IMR-90 (cell line): ENCODE results near the gene ZBTB44. TPM values are rescaled to one million over a fixed set of nuclear protein-coding genes. Genes with fewer than 3 reads are reported as not detected.

Experiments used
- ATAC-seq: fragments of 200-7000 bp; cut with Tn5 transposase; 2 replicates; pipeline ENCODE4 v1.9.1; 2020; ENCODE audit warnings: low read depth, mild to moderate bottlenecking, moderate library complexity
- BruUV-seq: library from RNA; stranded (reverse); fragments of 400-500 nt; replicated peaks from 2 replicates; lab custom pipeline; 2021; lab: Mats Ljungman, UMichigan
- CTCF ChIA-PET: fragments of 300-600 bp; formaldehyde crosslinking; extraction: SDS; loops from one replicate; lab custom pipeline; 2021; ENCODE audit warnings: antibody characterized with exemption; lab: Yijun Ruan, JAX
- POLR2A ChIA-PET: fragments of 300-600 bp; sonication (Branson Sonifier 250); formaldehyde crosslinking; loops from one replicate; lab custom pipeline; 2022; ENCODE audit warnings: antibody characterized with exemption; ENCODE audit not compliant: unreplicated experiment; lab: Charles Lee
- DNase-seq: peaks from one replicate; pipeline ENCODE4 v3.0.0; 2013
- H2AFZ ChIP-seq: replicated peaks from 2 replicates; pipeline ENCODE3; 2013; ENCODE audit warnings: low read length, mild to moderate bottlenecking; ENCODE audit not compliant: poor library complexity
- H2AK5ac ChIP-seq: 2 replicates; pipeline ENCODE4 v1.6.1; 2013; ENCODE audit warnings: low read depth, low read length, inconsistent platforms
- H2AK9ac ChIP-seq: replicated peaks from 2 replicates; pipeline ENCODE3; 2013; ENCODE audit warnings: mild to moderate bottlenecking, low read depth, low read length, moderate library complexity; ENCODE audit not compliant: poor library complexity
- H2BK120ac ChIP-seq: 2 replicates; pipeline ENCODE4 v1.6.1; 2013; ENCODE audit warnings: low read depth, low read length, inconsistent platforms
- H2BK15ac ChIP-seq: 3 replicates; pipeline ENCODE4 v1.6.1; 2013; ENCODE audit warnings: low read depth, low read length, inconsistent platforms
- H2BK20ac ChIP-seq: 2 replicates; pipeline ENCODE4 v1.6.1; 2013; ENCODE audit warnings: low read depth, mild to moderate bottlenecking, inconsistent platforms, low read length, moderate library complexity
- H2BK5ac ChIP-seq: 2 replicates; pipeline ENCODE4 v1.6.1; 2013; ENCODE audit warnings: mild to moderate bottlenecking, low read depth, low read length, inconsistent platforms; ENCODE audit not compliant: poor library complexity, severe bottlenecking
- H3K14ac ChIP-seq: replicated peaks from 2 replicates; pipeline ENCODE4 v1.6.1; 2013; ENCODE audit warnings: low read depth, low read length, inconsistent platforms
- H3K18ac ChIP-seq: 2 replicates; pipeline ENCODE4 v1.6.1; 2013; ENCODE audit warnings: low read depth, low read length, control low read depth
- H3K23ac ChIP-seq: 2 replicates; pipeline ENCODE4 v1.6.1; 2013; ENCODE audit warnings: low read depth, low read length, inconsistent platforms
- H3K27ac ChIP-seq: 2 replicates; pipeline ENCODE4 v1.5.1; 2013; ENCODE audit warnings: mild to moderate bottlenecking, control low read depth, low read length; ENCODE audit not compliant: insufficient read depth
- H3K27me3 ChIP-seq: 2 replicates; pipeline ENCODE4 v1.6.1; 2013; ENCODE audit warnings: low read length; ENCODE audit not compliant: control insufficient read depth, insufficient read depth
- H3K36me3 ChIP-seq: 2 replicates; pipeline ENCODE4 v1.6.1; 2013; ENCODE audit warnings: low read length, mixed read lengths; ENCODE audit not compliant: control insufficient read depth, insufficient read depth
- H3K4ac ChIP-seq: 2 replicates; pipeline ENCODE4 v1.6.1; 2013; ENCODE audit warnings: low read depth, low read length, inconsistent platforms
- H3K4me1 ChIP-seq: 2 replicates; pipeline ENCODE4 v1.6.1; 2013; ENCODE audit warnings: low read length, mixed read lengths; ENCODE audit not compliant: control insufficient read depth, insufficient read depth
- H3K4me2 ChIP-seq: 2 replicates; pipeline ENCODE4 v1.6.1; 2013; ENCODE audit warnings: low read depth, mild to moderate bottlenecking, control low read depth, low read length, moderate library complexity
- H3K4me3 ChIP-seq: 2 replicates; pipeline ENCODE4 v1.5.1; 2013; ENCODE audit warnings: low read depth, mild to moderate bottlenecking, control low read depth, low read length, moderate library complexity; ENCODE audit not compliant: insufficient read depth
- H3K56ac ChIP-seq: 2 replicates; pipeline ENCODE4 v1.6.1; 2013; ENCODE audit warnings: low read length, inconsistent platforms; ENCODE audit not compliant: insufficient read depth; ENCODE audit errors: extremely low read depth
- H3K79me1 ChIP-seq, 2 experiments: 2 replicates each; pipeline ENCODE4 v1.6.1; 2013; ENCODE audit warnings: low read length in 2 of 2, inconsistent platforms in 1 of 2, low read depth in 1 of 2
- H3K9ac ChIP-seq: 2 replicates; pipeline ENCODE4 v1.6.1; 2013; ENCODE audit warnings: low read depth, low read length, control low read depth
- H3K9me1 ChIP-seq: 2 replicates; pipeline ENCODE4 v1.6.1; 2013; ENCODE audit warnings: low read length, inconsistent platforms; ENCODE audit not compliant: insufficient read depth
- H3K9me3 ChIP-seq: 2 replicates; pipeline ENCODE4 v1.6.1; 2013; ENCODE audit warnings: low read length; ENCODE audit not compliant: control insufficient read depth, insufficient read depth
- H4K20me1 ChIP-seq: 2 replicates; pipeline ENCODE4 v1.6.1; 2013; ENCODE audit warnings: low read length, inconsistent platforms; ENCODE audit not compliant: insufficient read depth
- H4K5ac ChIP-seq: 2 replicates; pipeline ENCODE4 v1.6.1; 2013; ENCODE audit warnings: mild to moderate bottlenecking, low read depth, low read length, control low read depth
- H4K8ac ChIP-seq, 2 experiments: 2 replicates each; pipeline ENCODE4 v1.6.1; 2013; ENCODE audit warnings: low read depth in 2 of 2, low read length in 2 of 2, control low read depth in 1 of 2, inconsistent platforms in 1 of 2
- H4K91ac ChIP-seq: 2 replicates; pipeline ENCODE4 v1.6.1; 2013; ENCODE audit warnings: low read depth, low read length, inconsistent platforms; ENCODE audit not compliant: insufficient read depth
- BHLHE40 ChIP-seq: fragments of 150-350 bp; IDR thresholded peaks from 2 replicates; pipeline ENCODE4 v1.6.1; 2016; ENCODE audit warnings: mild to moderate bottlenecking, low read depth, low read length
- CEBPB ChIP-seq: IDR thresholded peaks from 2 replicates; pipeline ENCODE4 v1.6.1; 2012; ENCODE audit warnings: low read depth, low read length, improper control_type of control experiment
- CHD1 ChIP-seq: IDR thresholded peaks from 2 replicates; pipeline ENCODE4 v1.6.1; 2012; ENCODE audit warnings: low read depth, low read length, improper control_type of control experiment
- CTCF ChIP-seq: conservative IDR thresholded peaks from 2 replicates; pipeline ENCODE4 v1.5.1; 2012; ENCODE audit warnings: mild to moderate bottlenecking, low read depth, low read length, improper control_type of control experiment
- ELK1 ChIP-seq: fragments of 150-350 bp; IDR thresholded peaks from 2 replicates; pipeline ENCODE4 v1.6.1; 2016; ENCODE audit warnings: low read depth, mild to moderate bottlenecking, low read length, moderate library complexity, borderline replicate concordance
- FOS ChIP-seq: fragments of 150-350 bp; IDR thresholded peaks from 2 replicates; pipeline ENCODE4 v1.6.1; 2016; ENCODE audit warnings: low read depth, low read length
- NFE2L2 ChIP-seq: fragments of 150-350 bp; IDR thresholded peaks from 2 replicates; pipeline ENCODE4 v1.6.1; 2016; ENCODE audit warnings: low read depth, mild to moderate bottlenecking, low read length
- POLR2A ChIP-seq: IDR thresholded peaks from 2 replicates; pipeline ENCODE4 v1.6.1; 2012; ENCODE audit warnings: mild to moderate bottlenecking, low read depth, low read length
- RCOR1 ChIP-seq: IDR thresholded peaks from 2 replicates; pipeline ENCODE4 v1.6.1; 2012; ENCODE audit warnings: mild to moderate bottlenecking, low read length, improper control_type of control experiment; ENCODE audit not compliant: insufficient replicate concordance
- RFX5 ChIP-seq: IDR thresholded peaks from 2 replicates; pipeline ENCODE4 v1.8.0; 2012; ENCODE audit warnings: low read depth, mild to moderate bottlenecking, low read length, moderate library complexity
- WGBS, 2 experiments: methylation state at CpG; one replicate each; pipeline versions ENCODE4 v1.1.5 to v1.1.7; 2013; ENCODE audit warnings: missing lambda C conversion rate in 2 of 2; ENCODE audit not compliant: insufficient read length in 1 of 2; ENCODE audit errors: extremely low coverage in 2 of 2; 5-methylcytosine and 5-hydroxymethylcytosine counted together
- dilution Hi-C: fragments of 300-500 bp; cut with HindIII; formaldehyde crosslinking; loops from one replicate; pipeline ENCODE4 v1.14.3; 2018; ENCODE audit warnings: low sequenced_read_pairs; ENCODE audit not compliant: unreplicated experiment
- in situ Hi-C: fragments of 300-500 bp; cut with MboI; formaldehyde crosslinking; loops from 3 replicates; pipeline ENCODE4 v1.14.3; 2019; ENCODE audit warnings: low sequenced_read_pairs, inconsistent platforms, mixed read lengths
- intact Hi-C: fragments of 100-400 bp; cut with micrococcal nuclease; formaldehyde crosslinking; loops from 2 replicates; pipeline ENCODE4 v1.10.0; 2022
- polyA plus RNA-seq, 3 experiments: library from polyadenylated mRNA; depleted of rRNA; stranded (reverse); fragments of >200 nt; gene quantifications; 2 replicates each; pipeline ENCODE4 v1.2.3, GENCODE V29; 2012; ENCODE audit warnings: low replicate concordance in 1 of 3
- total RNA-seq: library from RNA; depleted of rRNA; stranded (reverse); fragments of >200 nt; gene quantifications from 2 replicates; pipeline ENCODE4 v1.2.3, GENCODE V29; 2012
- TF ChIP-seq, protein P1 (sequence below): fragments of 150-350 bp; IDR thresholded peaks from 2 replicates; pipeline ENCODE4 v1.6.1; 2017; ENCODE audit warnings: mild to moderate bottlenecking, antibody characterized with exemption, low read length, low read depth

The ZBTB44 gene
- total and polyA plus RNA-seq, 2 of the 4 experiments (the other 2 are of a cell fraction) = 6.9 to 23.3 TPM

- H3K9me3 ChIP-seq = peaks cover 5% of the 10 kb centered on the region
- ATAC-seq (no peak), DNase-seq (no peak)
- no peak overlapping the region for H3K4me2 ChIP-seq
- no peak overlapping the region for H2AK9ac ChIP-seq
- no peak overlapping the region for H3K9ac ChIP-seq
- no CpG with 5 or more reads among the region's 4 CpGs for WGBS, 2 experiments
- dilution Hi-C loops = no loop called here
- no peak overlapping the region for H4K91ac ChIP-seq
- H3K18ac ChIP-seq = no peak overlapping the region
- no peak overlapping the region for H4K5ac ChIP-seq
- no peaks in the 10 kb centered on the region for H3K4me1 ChIP-seq
- H3K79me1 ChIP-seq = peaks cover 0 to 3% of the 10 kb centered on the region in 2 experiments; a peak in 2 of 4 replicates
- H2BK120ac ChIP-seq = no peak overlapping the region
- no peak overlapping the region for H4K8ac ChIP-seq
- no peak overlapping the region for H3K27ac ChIP-seq
- no peak overlapping the region for H3K23ac ChIP-seq
- in situ Hi-C loops = no loop called here
- no peak overlapping the region for H2BK15ac ChIP-seq
- H2BK20ac ChIP-seq = no peak overlapping the region
- H2AK5ac ChIP-seq = no peak overlapping the region
- H2BK5ac ChIP-seq = no peak overlapping the region
- CTCF ChIA-PET = interaction anchor here (0.8 kb wide), 1 partner anchor 65 kb away, joined by 3 read pairs; no protein-coding TSS in a partner anchor
- H2AFZ ChIP-seq = no peak overlapping the region
- H3K36me3 ChIP-seq = no peaks in the 10 kb centered on the region
- intact Hi-C loops = no loop called here
- BruUV-seq = no TSS peak
- H3K4me3 ChIP-seq = no peak overlapping the region
- no peaks in the 10 kb centered on the region for H3K9me1 ChIP-seq
- no peak overlapping the region for H3K14ac ChIP-seq
- H4K20me1 ChIP-seq = no peaks in the 10 kb centered on the region
- no peak overlapping the region for H3K4ac ChIP-seq
- no peak for TF ChIP-seq RCOR1
- TF ChIP-seq ELK1 = no peak
- TF ChIP-seq NFE2L2 = no peak
- TF ChIP-seq POLR2A = no peak
- no peak for TF ChIP-seq BHLHE40
- no peak for TF ChIP-seq FOS
- TF ChIP-seq CEBPB = no peak
- no peak for TF ChIP-seq CTCF
- TF ChIP-seq, protein P1, sequence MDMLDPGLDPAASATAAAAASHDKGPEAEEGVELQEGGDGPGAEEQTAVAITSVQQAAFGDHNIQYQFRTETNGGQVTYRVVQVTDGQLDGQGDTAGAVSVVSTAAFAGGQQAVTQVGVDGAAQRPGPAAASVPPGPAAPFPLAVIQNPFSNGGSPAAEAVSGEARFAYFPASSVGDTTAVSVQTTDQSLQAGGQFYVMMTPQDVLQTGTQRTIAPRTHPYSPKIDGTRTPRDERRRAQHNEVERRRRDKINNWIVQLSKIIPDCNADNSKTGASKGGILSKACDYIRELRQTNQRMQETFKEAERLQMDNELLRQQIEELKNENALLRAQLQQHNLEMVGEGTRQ = no peak
- no peak for TF ChIP-seq CHD1
- TF ChIP-seq RFX5 = no peak
- POLR2A ChIA-PET = no interaction called here
- H3K56ac ChIP-seq = no peak overlapping the region
- H3K27me3 ChIP-seq = no peaks in the 10 kb centered on the region
Observed at GRCh38 chr11:130279989-130280388, 34.7 kb downstream of the ZBTB44 start.
